ENCODE results near the gene ACAA2.
"Not testable (repeated sequence)": the region's sequence is repeated elsewhere in the genome, so short reads cannot be mapped to it uniquely, and the experiment has no call there.

ACAA2 gene

DNA sequence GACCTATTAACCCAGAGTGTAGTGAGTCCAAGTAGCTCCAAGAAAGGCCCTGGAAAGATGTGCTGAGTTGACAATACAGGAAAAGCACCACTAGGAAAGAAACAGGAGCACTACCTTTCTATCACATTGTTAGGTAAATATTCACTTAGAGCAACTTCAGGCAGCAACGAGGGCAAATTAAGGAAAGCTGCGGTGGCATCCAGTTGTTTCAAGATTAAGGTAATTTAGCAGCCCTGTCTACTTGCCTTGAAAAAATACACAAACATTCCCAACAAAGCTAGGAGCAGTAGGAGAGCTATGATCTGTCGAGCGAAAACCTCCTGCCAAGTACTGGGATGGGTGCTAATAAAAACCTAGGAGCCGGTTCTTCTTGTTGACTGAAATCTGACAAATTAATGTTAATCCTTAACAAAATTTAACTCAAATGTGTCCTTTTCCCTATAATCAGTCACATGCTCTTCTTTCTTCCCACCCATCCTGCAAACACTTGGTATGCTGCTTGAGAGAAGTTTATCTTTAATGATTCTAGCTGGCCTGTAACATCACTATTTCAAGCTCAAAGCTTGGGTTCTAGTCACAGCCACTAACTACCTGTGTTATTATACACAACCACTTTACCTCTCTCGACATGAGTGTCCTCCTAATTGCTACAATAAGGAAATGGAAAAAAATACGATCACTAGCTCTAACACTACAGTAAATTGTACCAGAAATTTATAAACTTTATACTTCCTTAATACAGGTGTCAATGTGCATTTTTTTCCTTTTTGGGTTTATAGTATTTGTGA, 2.0 kb downstream of the ACAA2 start:
- peak in 1 of 2 experiments; percentile 1 for DNase-seq

GRCh38 chr18:49808553-49809191, 4.7 kb downstream of the ACAA2 start:
- DNase-seq = not testable (repeated sequence)

GRCh38 chr18:49804096-49804495, 9.2 kb downstream of the ACAA2 start:
- DNase-seq = no peak

- DNase-seq = no peak
These were observed 10.7 kb downstream of the ACAA2 start for GRCh38 chr18:49802623-49803022.

- DNase-seq = not testable (repeated sequence)
These were observed 12.8 kb downstream of the ACAA2 start for GRCh38 chr18:49800491-49800890.

DNA sequence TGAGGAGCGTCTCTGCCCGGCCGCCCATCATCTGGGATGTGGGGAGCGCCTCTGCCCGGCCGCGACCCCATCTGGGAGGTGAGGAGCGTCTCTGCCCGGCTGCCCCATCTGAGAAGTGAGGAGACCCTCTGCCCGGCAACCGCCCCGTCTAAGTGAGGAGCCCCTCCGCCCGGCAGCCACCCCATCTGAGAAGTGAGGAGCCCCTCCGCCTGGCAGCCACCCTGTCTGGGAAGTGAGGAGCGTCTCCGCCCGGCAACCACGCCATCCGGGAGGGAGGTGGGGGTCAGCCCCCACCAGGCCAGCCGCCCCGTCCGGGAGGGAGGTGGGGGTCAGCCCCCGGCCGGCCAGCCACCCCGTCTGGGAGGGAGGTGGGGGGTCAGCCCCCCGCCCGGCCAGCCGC, 13.5 kb downstream of the ACAA2 start:
- not testable (repeated sequence) for DNase-seq

DNA sequence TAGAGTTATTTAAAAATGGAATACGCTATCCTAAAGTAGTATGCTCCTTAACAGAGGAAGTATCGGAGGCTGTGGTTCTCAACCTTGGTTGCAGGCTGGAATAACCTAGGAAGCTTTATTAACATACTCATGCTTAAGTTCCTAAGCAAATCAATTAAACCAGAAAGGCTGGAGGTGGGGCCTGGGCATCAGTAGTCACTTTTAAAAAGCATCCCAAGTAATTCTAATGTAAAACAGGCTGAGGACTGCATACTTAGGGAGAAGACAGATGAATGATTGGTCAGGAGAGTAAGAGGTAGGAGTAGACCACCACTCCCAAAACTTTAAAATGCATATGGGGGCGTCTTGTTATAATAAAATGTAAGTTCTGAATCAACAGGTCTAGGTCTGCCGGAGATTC, 15.3 kb downstream of the ACAA2 start:
- no peak for DNase-seq

DNA sequence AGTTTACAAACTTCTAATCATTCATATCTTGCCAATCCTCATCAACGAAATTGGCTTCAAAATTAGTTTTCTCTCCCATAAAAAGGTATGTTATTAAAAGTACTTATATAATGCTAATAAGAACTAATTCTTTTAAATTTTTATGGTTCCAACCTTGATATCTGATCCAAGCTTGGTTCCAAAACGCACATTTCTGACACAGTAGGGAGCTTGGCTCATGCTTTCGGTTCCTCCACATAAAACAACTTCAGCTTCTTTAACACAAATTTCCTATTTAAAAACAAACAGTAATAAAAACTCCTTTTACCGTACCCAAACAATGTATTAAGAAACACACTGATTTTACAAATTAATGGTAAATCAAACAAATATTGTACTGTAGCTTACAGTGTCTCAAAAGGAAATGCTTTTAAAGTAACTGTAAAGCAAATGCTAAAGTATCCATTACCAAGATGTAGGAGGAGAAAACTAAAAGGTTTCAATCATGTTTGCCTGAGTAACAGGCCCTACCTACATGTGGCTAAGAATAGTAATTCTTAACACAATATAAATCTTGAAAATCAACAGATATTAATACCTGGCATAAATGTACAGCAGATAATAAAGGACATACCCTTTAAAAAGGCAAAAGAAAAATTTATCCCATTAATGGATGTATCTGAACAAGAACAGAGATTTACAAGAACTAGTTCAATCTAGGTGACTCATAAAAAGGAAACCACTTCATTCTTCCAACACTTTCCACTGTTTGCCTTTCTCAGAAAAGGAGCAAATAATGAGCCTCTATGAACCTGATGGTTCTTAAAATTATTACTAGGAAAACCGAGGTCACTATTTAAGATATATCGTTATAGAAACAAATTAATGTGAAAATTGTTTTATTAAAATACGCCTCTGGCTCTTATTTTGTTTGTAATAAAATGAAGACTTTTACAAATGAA, 17.5 kb downstream of the ACAA2 start:
- no peak for DNase-seq

- no peak for DNase-seq
These were observed 18.6 kb downstream of the ACAA2 start for GRCh38 chr18:49794743-49795142.

DNA sequence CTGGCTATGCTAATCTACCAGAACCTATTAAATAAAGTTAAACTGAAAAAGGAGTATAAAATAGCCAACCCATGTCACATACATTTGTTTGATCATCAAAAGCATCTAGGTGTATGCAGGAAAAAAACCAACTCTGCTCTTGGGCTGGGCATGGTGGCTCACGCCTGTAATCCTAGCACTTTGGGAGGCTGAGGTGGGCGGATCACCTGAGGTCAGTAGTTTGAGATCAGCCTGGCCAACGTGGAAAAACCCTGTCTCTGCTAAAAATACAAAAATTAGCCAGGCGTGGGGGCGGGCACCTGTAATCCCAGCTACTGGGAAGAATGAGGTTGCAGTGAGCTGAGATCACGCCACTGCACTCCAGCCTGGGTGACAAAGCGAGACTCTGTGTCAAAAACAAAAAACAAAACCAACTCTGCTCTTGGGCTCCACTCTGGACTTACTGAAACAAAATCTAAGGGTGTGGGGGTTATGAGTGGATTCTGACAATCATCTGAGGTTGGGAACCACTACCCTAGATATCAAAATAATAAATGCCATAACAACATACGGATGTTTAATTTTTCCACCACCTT, 23.7 kb downstream of the ACAA2 start:
- not testable (repeated sequence) for DNase-seq

- no peak for DNase-seq
These were observed 24.9 kb downstream of the ACAA2 start for GRCh38 chr18:49788327-49788898.

GRCh38 chr18:49786019-49786720, 27.2 kb downstream of the ACAA2 start:
- no peak for DNase-seq

DNA sequence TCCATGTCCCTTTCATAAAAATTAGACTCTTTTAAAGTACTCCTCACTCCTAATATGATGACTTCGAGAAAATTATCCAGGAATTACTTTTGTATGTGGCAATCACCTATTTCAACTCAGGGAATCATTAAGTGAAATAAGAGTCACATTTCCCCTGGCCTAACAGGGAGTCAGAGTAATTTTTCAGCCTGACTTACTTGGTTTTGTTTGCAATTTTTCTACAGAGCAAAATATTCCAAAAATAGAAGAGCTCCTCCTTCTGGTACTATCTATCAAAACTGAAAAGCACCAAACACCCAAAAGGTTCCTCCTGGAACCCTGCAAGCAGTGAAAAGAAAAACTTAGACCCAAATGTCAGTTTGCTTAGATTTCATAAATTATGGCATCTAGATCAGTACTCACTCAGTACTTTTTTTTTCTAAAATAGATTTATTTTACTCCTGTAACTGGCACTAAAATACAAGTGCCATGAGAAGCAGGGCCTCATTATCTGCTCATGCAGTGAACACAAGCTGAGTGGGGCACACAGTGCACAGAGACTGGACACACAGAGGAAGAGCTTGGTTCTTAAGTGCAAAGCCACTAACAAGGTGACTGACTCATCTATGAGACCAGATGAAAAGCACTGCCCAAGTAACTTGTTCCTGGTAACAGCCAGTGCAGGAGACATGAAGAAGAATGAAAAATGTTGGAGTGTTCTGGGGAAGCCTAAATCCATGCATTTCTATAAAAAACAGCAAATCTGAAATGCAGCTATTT, 28.7 kb downstream of the ACAA2 start:
- no peak for DNase-seq

- DNase-seq = not testable (repeated sequence)
These were observed 29.7 kb downstream of the ACAA2 start for GRCh38 chr18:49783631-49784030.

GRCh38 chr18:49778826-49779465, 34.4 kb downstream of the ACAA2 start:
- DNase-seq = no peak

DNA sequence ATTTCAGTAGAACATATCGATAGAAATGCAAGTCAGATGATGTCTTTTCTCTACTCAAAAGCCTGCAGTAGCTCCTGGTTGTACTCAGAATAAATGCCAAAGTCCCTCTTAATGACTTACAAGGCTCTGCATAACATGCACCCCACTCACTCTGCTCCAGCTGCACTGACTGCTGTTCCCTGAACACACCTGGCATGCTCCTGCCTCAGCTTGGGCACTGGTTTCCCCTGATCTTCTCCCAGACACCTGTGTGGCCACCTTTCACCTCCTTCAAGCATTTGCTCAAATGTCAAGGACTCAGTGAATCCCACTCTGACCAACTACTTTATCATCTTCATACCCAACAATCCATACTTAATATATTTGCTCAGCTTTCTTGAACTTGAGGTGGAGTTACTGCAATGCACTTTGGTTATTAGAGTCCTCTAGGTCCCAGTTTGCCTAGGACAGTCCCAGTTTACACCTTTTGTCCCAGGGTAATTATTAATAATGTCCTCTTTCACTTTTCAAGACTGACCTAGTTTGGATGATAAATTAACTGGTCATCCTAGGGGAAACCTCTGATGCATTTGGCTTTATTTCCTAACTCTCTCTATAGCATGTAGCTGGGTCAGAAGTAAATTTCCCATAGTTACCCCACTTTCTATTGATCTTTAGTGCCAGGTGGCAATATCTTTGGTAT, 44.1 kb downstream of the ACAA2 start:
- DNase-seq = no peak

DNA sequence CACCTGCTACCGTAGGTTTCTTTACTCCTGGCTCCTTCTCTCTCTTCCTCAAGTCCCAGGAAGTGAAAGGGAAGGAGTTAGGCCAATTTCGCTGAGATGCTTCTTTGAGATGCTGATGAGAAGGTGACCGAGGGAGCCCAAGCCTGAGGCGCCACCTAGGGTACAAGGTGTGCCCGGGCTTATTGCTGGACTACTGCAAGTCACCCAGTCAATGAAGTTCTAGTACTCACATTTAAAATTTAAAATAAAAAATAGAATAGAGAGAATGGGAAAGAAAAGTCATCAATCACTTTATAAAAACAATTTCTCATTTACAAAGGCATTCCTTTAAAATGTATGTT, 45.3 kb downstream of the ACAA2 start:
- DNase-seq = no peak

- DNase-seq = no peak
These were observed 46.0 kb downstream of the ACAA2 start for GRCh38 chr18:49767111-49768050.

GRCh38 chr18:49766646-49767045, 46.7 kb downstream of the ACAA2 start:
- no peak for DNase-seq

Data from NCI-H187 (cell line).